NCI-H1105 treated with DMSO at 0.1 percent for 48 hours (cell line): ENCODE measurements around the gene F13A1.

Experiments
- DNase-seq: peaks from one replicate; lab custom pipeline; 2025; lab: John Stamatoyannopoulos, UW

Gene F13A1

DNA sequence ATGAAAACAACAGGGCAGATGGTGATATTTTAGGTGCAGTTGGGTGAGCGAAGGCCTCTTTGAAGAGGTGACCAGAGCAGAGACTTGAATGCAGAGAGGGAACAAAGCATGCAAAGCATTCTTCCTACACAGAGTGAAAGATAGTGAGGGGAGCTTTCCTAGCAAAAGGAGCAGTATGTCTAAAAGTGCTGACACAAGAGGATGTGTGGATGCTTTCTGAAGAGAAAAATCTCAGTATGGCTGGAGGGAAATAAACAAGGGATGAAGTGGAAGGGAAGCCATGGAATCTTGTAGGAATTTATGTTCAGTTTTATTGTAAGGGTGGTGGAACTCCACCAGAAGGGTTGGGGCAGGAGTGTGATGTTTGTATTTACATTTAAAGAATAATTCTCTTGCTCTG is 128.6 kb downstream of the F13A1 start:
- no peak for DNase-seq

DNA sequence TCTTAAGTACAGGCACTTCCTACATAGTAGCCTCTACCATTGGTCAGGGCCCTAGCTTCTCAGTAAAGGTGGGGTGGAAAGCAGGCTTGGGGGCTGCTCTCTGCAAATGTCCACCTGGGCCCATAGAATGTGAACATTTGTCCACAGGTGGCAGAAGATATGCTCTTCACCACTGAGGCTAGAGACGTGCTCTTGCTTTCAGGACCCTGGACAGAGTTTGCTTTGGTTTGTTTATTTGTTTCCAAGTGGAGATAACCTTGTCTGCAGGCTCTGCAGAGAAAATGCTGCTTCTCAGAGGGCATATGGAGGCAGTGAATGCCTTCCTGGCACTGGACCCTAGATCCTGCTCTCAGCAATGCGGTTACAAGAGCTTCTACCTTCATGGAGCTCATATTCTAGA is 129.0 kb downstream of the F13A1 start:
- no peak for DNase-seq

DNA sequence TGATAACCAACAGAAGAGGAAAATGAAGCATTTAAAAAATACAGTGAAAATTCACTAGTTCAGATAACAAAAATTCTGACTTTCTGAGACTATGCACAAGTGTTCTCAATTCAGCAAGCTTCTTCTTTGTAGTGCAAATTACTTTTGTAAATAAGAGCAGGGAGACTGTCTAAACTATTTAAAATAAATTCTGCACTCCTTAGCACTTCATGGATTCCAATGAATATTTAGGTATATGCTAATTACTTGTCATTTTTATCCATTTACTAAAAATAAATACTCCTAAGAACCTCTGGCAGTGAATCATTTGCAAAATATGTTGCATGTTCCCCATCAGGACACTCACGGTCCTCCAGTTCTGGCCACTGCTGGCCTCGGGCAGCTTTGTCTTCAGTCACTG is 139.8 kb downstream of the F13A1 start:
- no peak for DNase-seq

DNA sequence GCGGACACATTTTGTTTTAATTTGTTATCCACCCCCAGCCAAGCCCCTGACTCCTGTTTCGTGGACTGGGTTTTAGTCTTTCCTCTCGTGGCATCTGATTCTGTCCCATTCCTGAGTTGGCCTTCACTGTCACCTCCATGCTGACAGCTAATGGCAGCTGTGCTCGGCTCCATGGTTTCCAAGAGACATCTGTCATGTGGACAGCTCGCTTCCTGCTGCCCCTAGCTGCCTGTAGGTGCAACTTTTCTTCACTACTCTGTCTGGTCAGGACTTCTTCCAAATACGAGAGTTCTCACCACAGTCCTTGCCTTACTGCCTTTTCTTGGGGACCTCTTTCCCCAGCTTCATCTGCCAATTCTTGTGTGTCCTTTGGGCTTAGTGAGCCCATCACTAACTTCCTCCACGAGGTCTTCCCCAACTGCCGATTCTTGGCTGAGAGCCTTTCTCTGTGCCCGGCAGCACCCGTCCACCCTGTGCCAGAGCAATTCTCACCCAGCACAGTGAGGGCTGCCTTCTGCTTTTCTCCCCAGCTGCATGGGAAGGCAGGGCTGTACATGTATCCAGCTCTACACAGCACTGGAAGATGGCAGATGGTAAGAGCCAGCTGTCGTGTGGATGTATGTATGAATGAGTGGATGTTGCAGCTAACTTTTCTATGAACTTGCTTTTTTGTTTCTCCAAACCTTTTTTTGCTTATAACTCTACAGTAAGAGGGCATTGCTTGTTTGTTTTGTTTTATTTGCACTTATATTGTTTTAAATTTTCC is 140.4 kb downstream of the F13A1 start:
- DNase-seq, result no peak

DNA sequence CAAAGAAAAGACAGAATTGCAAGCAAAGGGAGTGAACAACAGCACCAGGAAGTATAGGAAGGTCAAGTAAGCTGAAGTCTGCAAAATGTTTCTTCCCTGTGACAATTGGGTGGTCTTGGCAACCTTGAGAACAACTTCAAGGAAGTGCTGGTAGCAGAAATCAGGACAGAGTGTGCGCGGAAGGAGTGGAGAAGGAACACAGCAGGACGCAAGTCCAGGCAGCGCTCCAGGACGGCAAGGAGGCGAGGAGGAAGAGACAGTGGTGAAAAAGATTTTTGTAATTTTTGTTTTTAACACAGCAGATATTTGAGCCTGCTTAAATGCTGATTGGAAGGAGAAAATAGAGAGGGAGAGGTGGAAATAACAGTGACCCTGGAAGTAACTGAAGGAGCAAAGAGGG is 141.7 kb downstream of the F13A1 start:
- no peak for DNase-seq

DNA sequence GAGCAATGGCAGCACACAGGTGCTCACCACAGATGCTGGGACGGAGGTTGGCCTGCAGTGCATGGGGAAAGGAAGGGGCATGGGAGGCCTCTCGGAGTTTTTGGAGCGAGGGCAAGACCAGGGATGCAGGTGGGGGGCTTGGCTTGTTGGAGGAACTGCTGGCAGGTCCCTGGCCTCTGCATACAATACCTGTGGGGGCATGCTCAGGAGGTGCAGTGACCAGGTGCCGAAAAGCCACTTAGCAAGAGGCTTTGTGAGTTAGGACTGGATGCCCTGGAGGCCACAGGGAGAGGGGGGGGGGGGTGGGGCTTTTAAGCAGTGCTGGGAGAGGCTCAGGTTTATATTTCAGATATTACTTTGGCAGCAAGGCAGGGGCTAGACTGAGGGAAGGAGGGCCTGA is 142.7 kb downstream of the F13A1 start:
- no peak for DNase-seq

DNA sequence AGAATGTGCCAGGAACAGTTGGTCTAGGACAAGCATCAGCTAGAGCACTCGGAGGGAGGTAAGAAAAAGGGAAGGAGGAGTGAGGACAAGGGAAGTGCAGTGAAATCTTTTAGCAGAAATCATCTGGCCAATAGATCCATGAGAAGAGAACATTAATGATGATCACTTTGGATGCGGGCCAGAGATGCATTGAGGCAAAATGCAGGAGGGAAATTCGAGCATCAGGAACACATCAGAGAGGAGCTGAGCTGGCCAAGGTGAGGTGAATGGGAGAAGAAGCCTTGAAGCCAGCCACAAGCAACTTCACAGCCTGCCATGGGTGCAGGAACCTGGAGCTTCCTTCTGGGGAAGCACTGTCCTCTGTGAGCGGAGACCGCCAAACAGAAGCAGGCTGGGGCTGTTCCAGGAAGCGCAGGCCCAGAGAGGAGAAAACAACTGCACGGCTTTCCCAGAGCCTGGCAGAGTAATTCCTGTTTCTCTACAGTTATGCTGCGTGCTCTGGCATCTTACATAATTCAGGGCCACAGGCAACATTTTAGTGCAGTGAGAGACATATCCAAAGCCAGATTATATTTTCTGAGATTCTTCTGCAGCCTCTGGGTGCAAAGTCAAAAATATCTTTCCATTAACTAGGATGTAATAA is 143.8 kb downstream of the F13A1 start:
- DNase-seq, result no peak

DNA sequence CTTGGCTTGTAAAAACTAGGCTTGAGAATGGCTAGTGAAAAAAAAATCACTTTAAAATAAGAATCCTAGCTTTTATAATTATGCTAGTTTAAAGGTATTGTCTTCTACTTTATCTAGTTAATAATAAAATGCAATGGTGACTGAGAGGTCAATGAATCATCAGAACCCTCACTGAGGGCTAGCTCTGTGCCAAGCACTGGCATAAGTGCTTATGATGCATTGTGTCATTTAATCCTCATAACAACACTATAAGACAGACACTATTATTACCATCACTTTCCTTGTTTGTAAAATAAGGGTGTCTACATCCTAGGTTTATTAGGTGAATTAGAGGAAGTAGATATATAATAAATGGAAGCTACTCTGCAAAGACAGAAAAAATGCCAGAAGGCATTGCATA is 144.3 kb downstream of the F13A1 start:
- no peak for DNase-seq

DNA sequence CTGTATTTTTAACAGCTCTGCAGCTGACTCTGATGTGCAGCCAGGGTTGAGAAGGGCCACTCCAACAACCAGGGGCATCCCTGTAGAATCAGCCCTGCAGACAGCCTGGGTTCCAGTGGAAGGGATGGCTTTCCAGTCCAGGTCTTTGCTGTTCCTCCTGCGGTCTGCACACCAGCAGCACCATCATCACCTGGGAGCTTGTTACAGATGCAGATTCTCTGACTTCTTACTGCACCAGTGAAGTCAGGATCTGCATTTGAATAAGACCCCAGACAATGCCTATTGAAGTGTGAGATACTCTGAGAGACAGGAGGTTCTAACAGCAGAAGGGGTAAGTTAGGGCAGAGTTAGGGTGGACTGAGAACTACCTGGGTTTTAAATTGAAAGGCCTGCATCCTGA is 151.3 kb downstream of the F13A1 start:
- DNase-seq, result no peak

DNA sequence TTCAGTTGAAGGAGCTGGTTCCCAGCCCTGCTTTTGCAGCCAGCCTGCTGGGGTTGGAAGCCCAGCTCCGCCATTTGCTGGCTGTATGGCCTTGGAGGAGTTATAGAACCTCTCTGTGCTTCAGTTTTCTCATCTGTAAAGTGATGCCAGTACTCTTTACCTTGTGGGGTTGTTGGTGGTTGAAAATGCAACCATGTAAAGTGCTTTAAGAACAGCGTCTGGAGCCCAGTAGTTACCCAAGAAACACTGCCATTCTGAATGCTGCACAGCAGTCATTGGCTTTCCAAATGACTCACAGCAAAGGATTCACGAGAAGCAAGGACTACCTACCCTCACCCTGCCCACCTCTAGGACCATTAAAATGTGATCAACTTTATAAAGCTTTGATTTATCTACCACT is 154.4 kb downstream of the F13A1 start:
- DNase-seq, result no peak

DNA sequence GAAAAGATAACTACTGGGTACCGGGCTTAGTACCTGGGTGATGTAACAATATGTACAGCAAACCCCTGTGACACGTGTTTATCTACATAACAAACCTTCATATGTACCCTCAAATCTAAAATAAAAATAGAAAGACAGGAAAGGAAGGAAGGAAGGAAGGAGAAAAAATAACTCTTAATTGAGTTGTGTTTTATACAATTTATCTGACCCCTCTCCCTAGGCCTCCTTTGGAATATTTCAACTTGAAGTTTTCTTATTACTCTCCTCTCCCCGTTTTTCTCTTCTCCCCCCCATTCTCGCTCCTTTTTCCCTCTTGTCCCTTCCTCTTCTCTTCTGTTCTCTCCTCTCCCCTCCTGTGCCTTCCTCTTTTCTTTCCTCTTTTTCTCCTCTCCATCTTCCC is 156.1 kb downstream of the F13A1 start:
- DNase-seq, result no peak

DNA sequence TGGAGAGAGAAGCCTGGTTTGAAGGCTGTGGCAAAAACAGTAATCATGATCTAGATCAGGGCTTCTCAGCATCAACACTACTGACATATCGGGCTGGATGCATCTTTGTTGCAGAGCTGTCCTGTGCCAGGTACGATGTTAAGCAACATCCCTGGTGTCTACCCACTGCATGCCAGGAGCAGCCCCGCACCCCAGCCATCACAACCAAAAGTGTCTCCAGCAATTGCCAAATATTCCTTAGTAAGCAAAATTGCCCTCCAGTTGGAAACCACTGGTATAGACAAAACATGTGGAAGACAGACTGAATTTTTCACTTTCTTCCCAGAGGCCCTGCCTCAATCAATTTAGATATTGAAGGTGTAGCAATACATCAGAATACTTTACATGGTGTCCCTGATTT is 166.1 kb downstream of the F13A1 start:
- DNase-seq, result no peak

DNA sequence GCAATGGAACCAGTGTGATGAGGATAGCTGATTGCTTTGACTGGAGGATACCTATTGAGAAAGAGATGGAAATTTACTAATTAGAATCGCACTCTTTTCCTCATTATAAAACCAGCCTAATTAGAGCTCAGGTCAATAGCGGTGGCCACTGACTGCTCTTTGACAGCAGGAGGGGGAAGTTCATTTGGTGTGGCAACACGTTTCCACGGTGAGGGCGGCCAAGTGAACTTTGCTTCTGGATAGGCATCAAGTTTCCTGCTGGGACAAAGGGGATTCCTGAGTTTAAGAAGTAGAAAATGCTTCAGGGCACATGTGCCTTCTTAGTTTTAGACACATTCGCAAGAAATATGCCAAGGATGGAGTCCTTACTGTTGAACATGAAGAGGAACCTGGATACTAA is 168.4 kb downstream of the F13A1 start:
- no peak for DNase-seq

DNA sequence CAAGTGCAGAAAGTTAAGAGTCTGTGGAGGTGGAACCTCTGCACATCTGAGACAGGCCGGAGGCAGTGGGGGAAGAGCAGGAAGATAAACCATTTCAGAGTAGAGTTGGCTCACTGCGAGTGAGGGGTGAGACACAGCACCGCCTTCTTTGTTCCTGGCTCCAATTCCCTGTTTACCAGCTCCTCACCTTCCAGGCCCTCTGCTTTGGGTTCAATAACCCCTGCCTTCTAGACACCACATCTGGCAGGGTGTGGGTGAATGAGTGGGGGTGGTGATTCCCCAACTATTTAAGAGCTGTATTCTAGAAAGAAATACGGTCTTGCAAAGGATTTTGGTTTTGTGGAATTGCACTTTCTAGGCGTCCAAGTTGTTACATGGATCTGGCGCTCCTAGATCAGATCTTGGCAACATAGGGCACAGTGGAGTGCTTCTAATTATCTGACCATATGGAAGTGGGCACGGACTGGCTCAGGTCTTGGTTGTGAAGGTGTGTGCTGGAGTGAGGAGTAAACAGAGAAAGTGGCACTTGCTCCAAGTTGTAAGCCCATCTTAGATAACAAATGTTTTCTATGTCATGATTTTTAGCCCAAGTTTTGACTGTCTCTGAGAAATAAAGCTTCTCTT is 172.2 kb downstream of the F13A1 start:
- DNase-seq, result no peak

DNA sequence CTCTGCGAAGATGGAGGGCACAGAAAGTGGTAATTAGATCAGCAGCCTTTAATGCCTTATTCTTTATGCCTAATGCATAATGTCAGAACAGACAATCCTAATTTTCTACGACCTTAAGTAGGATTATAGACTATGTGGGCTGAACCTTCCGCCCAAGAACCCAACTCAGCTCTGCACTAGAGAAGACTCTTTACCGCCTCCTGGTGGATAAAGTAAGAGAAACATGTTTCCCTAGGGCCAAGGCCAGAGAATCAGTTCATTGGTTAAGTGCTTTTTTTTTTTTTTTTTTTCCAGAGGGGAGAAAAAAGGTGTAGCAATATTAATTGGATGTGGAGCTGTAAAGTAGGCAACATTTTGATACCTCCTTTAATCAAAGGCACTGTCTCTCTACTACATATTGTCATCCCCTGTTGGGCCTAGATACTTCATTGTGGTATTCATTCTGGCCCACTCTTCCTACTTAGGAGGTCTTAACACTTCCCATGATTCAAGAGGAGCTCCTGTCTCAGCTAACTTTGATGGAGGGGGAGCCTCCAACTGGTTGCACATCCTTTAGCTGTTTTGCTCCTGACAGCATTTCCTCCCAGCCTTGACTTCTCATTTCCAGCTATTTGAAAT is 188.9 kb downstream of the F13A1 start:
- DNase-seq, result no peak

DNA sequence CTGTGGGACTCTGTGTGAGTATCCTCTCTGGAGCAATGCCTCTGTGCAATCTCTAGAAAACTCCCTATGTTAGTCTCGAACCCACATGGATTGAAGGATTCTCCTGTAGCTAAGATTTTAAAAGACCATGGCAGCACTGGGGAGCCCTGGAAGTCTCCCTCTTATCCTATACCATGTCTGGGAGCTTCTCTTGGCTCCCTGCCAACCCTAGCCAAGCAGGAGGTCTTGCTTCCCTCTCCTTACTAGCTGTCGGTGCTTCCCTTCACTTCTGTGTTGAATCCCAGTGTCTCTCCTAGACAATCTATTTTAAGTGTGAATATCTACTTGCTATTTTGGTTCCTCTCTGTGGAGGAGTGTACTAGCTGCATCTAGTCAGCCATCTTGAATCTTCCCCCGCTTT is 195.0 kb downstream of the F13A1 start:
- DNase-seq, result no peak

DNA sequence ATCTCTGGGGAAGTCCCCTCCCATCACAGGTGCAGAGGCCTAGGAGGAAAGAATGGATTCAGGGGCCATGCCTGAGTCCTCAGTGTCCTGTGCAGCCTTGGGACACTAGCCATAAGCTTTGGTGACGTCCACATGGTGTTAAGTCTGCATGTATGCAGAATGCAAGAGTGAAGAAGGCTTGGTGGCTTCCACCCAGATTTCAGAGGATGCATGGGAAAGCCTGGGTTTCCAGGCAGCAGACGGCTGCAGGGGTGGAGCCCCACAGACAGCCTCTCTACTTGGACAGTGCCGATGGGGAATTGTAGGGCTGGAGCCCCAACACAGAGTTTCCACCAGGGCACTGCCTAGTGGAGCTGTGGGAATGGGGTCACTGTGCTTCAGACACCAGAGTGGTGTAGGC is 196.7 kb downstream of the F13A1 start:
- no peak for DNase-seq

DNA sequence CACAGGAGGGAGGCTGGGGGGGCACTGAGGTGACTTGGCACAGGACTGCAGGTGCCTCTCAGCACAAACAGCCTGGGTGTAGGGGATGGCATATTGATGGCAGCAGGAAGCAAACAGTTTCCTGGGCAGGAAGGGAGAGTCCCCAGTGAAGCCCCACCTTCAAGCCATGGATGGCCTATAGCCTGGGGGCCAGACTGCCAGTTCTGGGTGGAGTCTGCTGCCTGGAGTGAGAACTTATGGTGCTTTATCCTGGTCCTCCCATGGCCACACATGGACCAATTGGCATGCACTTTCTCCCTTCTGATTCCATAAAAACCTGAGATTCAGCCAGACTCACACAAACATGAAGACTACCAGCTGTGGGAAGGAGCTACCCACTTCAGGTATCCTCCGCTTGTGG is 198.5 kb downstream of the F13A1 start:
- DNase-seq, result no peak

DNA sequence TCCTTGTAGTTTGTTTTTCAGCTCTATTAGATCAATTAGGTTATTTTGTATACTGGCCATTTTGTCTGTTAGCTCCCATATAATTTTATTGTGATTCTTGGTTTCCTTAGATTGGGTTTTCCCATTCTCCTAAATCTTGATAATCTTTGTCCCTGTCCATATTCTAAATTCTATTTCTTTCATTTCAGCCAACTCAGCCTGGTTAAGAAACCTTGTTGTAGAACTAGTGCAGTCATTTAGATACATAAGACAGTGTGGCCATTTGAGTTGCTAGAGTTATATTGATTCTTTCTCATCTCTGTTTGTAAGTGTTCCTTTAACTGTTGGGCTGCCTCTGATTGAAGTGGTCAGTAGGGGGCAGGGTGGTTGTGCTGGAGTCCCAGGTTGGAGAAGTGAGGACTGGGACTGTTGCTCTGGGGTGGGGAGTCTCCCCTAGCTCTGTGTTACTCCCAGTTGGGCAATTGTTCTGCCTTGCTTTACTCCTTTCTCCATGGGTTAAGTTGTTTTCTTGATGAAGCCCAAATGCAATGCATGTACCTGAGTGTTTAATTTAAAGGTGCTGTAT is 214.9 kb downstream of the F13A1 start:
- no peak for DNase-seq
